CD14-positive monocyte (primary cell): Measurements from ENCODE around the gene DDC. TPM values are rescaled to one million over a fixed set of nuclear protein-coding genes. Genes with fewer than 3 reads are reported as not detected.
"Not testable (repeated sequence)": the region's sequence is repeated elsewhere in the genome, so short reads cannot be mapped to it uniquely, and the experiment has no call there.

Experiments
- DNase-seq, 3 donors: peaks; one replicate each; pipeline ENCODE4 v3.0.0-alpha.2; 2011 to 2022
- H2AFZ ChIP-seq: 2 replicates; pipeline ENCODE4 v1.6.0; 2012; ENCODE audit warnings: mild to moderate bottlenecking, low read depth, low read length, inconsistent platforms; ENCODE audit not compliant: insufficient read depth, poor library complexity, severe bottlenecking
- H3K27ac ChIP-seq, 2 donors: 1 replicate in 1 of 2; 2 replicates in 1 of 2; pipeline ENCODE4 v1.5.1; 2012 to 2013; ENCODE audit warnings: low read length in 2 of 2, control low read depth in 1 of 2, inconsistent platforms in 1 of 2, low read depth in 1 of 2, mild to moderate bottlenecking in 1 of 2
- H3K27me3 ChIP-seq, 2 donors: one replicate each; pipeline versions ENCODE4 v1.6.0 to v1.6.1; 2011 to 2013; ENCODE audit warnings: low read length in 2 of 2; ENCODE audit not compliant: control insufficient read depth in 2 of 2, insufficient read depth in 2 of 2
- H3K36me3 ChIP-seq, 2 donors: replicated peaks in 1 of 2; 1 replicate in 1 of 2; 2 replicates in 1 of 2; pipeline versions ENCODE4 v1.5.1 to v1.6.1; 2012 to 2013; ENCODE audit warnings: low read length in 2 of 2, control low read depth in 1 of 2, inconsistent platforms in 1 of 2, mild to moderate bottlenecking in 1 of 2; ENCODE audit not compliant: insufficient read depth in 2 of 2, control insufficient read depth in 1 of 2
- H3K4me1 ChIP-seq, 2 donors: 1 replicate in 1 of 2; 2 replicates in 1 of 2; pipeline versions ENCODE4 v1.5.1 to v1.6.1; 2012 to 2013; ENCODE audit warnings: low read length in 2 of 2, control low read depth in 1 of 2, inconsistent platforms in 1 of 2, mild to moderate bottlenecking in 1 of 2, moderate library complexity in 1 of 2; ENCODE audit not compliant: insufficient read depth in 2 of 2, control insufficient read depth in 1 of 2
- H3K4me2 ChIP-seq: replicated peaks from 2 replicates; pipeline ENCODE3; 2012; ENCODE audit warnings: low read length, moderate library complexity, mild to moderate bottlenecking; ENCODE audit not compliant: poor library complexity, severe bottlenecking; ENCODE audit errors: extremely low read depth
- H3K4me3 ChIP-seq, 3 experiments: fragments of 200-600 bp in 1 of 3; sonication (generic) in 1 of 3; replicated peaks in 1 of 3; 1 replicate in 2 of 3; 2 replicates in 1 of 3; pipeline ENCODE4 v1.5.1; 2011 to 2013; ENCODE audit warnings: low read length in 3 of 3, mild to moderate bottlenecking in 3 of 3, control low read depth in 2 of 3, low read depth in 2 of 3, inconsistent platforms in 1 of 3, moderate library complexity in 1 of 3
- H3K79me2 ChIP-seq: 2 replicates; pipeline ENCODE4 v1.6.0; 2012; ENCODE audit warnings: mild to moderate bottlenecking, control low read depth, inconsistent platforms, low read length, moderate library complexity; ENCODE audit not compliant: insufficient read depth
- H3K9ac ChIP-seq: 2 replicates; pipeline ENCODE4 v1.6.0; 2017; ENCODE audit warnings: low read length, mild to moderate bottlenecking; ENCODE audit not compliant: insufficient read depth, poor library complexity, severe bottlenecking
- H3K9me3 ChIP-seq, 2 donors: replicated peaks in 1 of 2; 1 replicate in 1 of 2; 2 replicates in 1 of 2; pipeline versions ENCODE4 v1.5.1 to v1.6.1; 2012 to 2013; ENCODE audit warnings: low read length in 2 of 2, control low read depth in 1 of 2; ENCODE audit not compliant: control insufficient read depth in 1 of 2, insufficient read depth in 1 of 2
- H4K20me1 ChIP-seq: 2 replicates; pipeline ENCODE4 v1.6.0; 2012; ENCODE audit warnings: mild to moderate bottlenecking, low read length, control low read depth, moderate library complexity; ENCODE audit not compliant: insufficient read depth
- H3K27ac Mint-ChIP-seq, 7 donors: one replicate each; pipeline ENCODE4 v1.8.0; 2020; ENCODE audit warnings: mild to moderate bottlenecking in 7 of 7, mixed read lengths in 7 of 7, moderate library complexity in 6 of 7, inconsistent platforms in 2 of 7
- H3K27me3 Mint-ChIP-seq, 3 donors: one replicate each; pipeline ENCODE4 v1.8.0; 2021 to 2022; ENCODE audit warnings: low read depth in 3 of 3, mild to moderate bottlenecking in 3 of 3, mixed read lengths in 3 of 3, moderate library complexity in 3 of 3, inconsistent platforms in 1 of 3
- H3K36me3 Mint-ChIP-seq, 2 donors: one replicate each; pipeline ENCODE4 v1.8.0; 2020; ENCODE audit warnings: mixed read lengths in 2 of 2, inconsistent platforms in 1 of 2, mild to moderate bottlenecking in 1 of 2
- H3K4me1 Mint-ChIP-seq: one replicate; pipeline ENCODE4 v1.8.0; 2020; ENCODE audit warnings: mild to moderate bottlenecking, mixed read lengths
- H3K4me3 Mint-ChIP-seq, 2 donors: one replicate each; pipeline ENCODE4 v1.8.0; 2020; ENCODE audit warnings: mild to moderate bottlenecking in 2 of 2, mixed read lengths in 2 of 2, moderate library complexity in 1 of 2
- H3K9me3 Mint-ChIP-seq, 7 donors: one replicate each; pipeline ENCODE4 v1.8.0; 2020 to 2022; ENCODE audit warnings: mixed read lengths in 7 of 7, mild to moderate bottlenecking in 6 of 7, moderate library complexity in 6 of 7, inconsistent platforms in 2 of 7
- WGBS: methylation state at CpG from one replicate; pipeline ENCODE4 v1.1.5; 2013; ENCODE audit warnings: missing lambda C conversion rate; ENCODE audit not compliant: insufficient coverage; 5-methylcytosine and 5-hydroxymethylcytosine counted together
- intact Hi-C, 2 donors: fragments of 100-400 bp; cut with micrococcal nuclease; formaldehyde crosslinking; loops; one replicate each; pipeline versions ENCODE4 v1.15.0 to v1.15.1; 2023
- polyA plus RNA-seq, 3 donors: library from polyadenylated mRNA; depleted of rRNA in 1 of 3; unstranded in 2 of 3; stranded (reverse) in 1 of 3; fragments of 300-500 nt in 2 of 3; fragments of >200 nt in 1 of 3; fragmentation: Illumina TruSeq in 2 of 3; gene quantifications; 1 replicate in 2 of 3; 2 replicates in 1 of 3; pipeline ENCODE4 v1.2.3, GENCODE V29; 2012 to 2021
- TF ChIP-seq, protein P1 (sequence below): fragments of 200-600 bp; IDR thresholded peaks from one replicate; pipeline ENCODE4 v1.8.0; 2022; ENCODE audit warnings: antibody characterized with exemption, mild to moderate bottlenecking

Gene DDC
- polyA plus RNA-seq, 3 donors, result not detected

GRCh38 chr7:50584386-50584785, 19.2 kb upstream of the DDC start:
- Histone ChIP-seq H3K9ac (no peak overlapping the region), H3K36me3 (no peaks in the 10 kb centered on the region), H3K27me3 (no peaks in the 10 kb centered on the region), H3K9me3 (peaks cover 24% of the 10 kb centered on the region in 2 donors), H2AFZ (no peak overlapping the region), H3K79me2 (no peaks in the 10 kb centered on the region), H3K4me3 (no peak overlapping the region), H3K4me1 (no peaks in the 10 kb centered on the region), H3K4me2 (no peak overlapping the region), H4K20me1 (no peaks in the 10 kb centered on the region), H3K27ac (no peak overlapping the region)
- Mint-ChIP-seq H3K9me3 (peaks cover 11 to 37% (median 20%) of the 10 kb centered on the region in 7 donors), H3K27ac (no peak overlapping the region), H3K4me1 (no peaks in the 10 kb centered on the region), H3K36me3 (no peaks in the 10 kb centered on the region), H3K4me3 (no peak overlapping the region), H3K27me3 (no peaks in the 10 kb centered on the region)
- DNase-seq, result no peak
- TF ChIP-seq, protein P1, sequence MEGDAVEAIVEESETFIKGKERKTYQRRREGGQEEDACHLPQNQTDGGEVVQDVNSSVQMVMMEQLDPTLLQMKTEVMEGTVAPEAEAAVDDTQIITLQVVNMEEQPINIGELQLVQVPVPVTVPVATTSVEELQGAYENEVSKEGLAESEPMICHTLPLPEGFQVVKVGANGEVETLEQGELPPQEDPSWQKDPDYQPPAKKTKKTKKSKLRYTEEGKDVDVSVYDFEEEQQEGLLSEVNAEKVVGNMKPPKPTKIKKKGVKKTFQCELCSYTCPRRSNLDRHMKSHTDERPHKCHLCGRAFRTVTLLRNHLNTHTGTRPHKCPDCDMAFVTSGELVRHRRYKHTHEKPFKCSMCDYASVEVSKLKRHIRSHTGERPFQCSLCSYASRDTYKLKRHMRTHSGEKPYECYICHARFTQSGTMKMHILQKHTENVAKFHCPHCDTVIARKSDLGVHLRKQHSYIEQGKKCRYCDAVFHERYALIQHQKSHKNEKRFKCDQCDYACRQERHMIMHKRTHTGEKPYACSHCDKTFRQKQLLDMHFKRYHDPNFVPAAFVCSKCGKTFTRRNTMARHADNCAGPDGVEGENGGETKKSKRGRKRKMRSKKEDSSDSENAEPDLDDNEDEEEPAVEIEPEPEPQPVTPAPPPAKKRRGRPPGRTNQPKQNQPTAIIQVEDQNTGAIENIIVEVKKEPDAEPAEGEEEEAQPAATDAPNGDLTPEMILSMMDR, result no peak
- WGBS, result 100% methylated on average over 2 of the region's 4 CpGs
- intact Hi-C loops, result no loop called here

DNA sequence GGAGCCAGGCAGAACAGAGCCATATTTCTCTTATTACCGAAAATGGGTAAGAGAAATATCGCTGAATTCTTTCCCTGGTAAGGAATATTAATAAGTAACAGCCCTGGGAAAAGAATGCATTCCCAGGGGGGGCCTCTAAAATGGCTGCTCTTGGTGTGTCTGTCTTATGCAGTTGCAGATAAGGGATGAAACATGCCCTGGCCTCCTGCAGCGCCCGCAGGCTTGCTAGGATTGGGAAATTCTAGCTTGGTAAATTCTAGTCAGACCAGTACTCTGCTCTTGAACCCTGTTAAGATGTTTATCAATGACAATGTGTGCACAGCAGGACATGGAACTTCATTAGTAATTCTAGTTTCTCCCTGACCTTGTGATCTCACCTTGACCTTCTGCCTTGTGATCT, 18.1 kb upstream of the DDC start:
- peaks cover 24% of the 10 kb centered on the region in 2 donors for H3K9me3 ChIP-seq
- peaks cover 11 to 30% (median 20%) of the 10 kb centered on the region in 7 donors for H3K9me3 Mint-ChIP-seq
- H3K36me3 ChIP-seq, H3K27ac ChIP-seq, H3K9ac ChIP-seq, H3K79me2 ChIP-seq, H3K4me2 ChIP-seq, H3K4me3 ChIP-seq, DNase-seq, intact Hi-C loops, H3K4me1 ChIP-seq, H3K4me3 Mint-ChIP-seq, H3K27ac Mint-ChIP-seq, H3K4me1 Mint-ChIP-seq, H3K27me3 ChIP-seq, H3K36me3 Mint-ChIP-seq, H2AFZ ChIP-seq, H4K20me1 ChIP-seq, H3K27me3 Mint-ChIP-seq: not testable (repeated sequence)
- WGBS, result 100% methylated on average over 2 of the region's 4 CpGs

DNA sequence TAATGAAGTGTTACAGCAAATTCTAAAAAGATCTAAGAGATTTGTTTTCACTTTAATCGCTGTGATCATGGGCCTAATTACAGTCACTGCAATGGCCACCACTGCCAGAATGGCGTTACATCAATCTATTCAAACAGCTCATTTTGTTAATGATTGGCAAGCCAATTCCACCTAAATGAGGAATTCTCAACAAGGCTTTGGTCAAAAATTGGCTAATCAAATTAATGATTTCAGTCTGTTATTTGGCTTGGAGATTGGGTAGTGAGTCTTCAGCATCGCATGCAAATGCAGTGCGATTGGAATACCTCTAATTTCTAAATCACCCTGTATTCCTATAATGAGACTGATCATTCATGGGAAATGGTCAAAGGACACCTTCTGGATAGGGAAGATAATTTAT, 17.1 kb upstream of the DDC start:
- H3K9me3 ChIP-seq, result peaks cover 24% of the 10 kb centered on the region in 2 donors
- H3K27ac ChIP-seq, H3K36me3 Mint-ChIP-seq, H3K36me3 ChIP-seq, H3K9ac ChIP-seq, H3K4me1 Mint-ChIP-seq, intact Hi-C loops, H3K27ac Mint-ChIP-seq, H4K20me1 ChIP-seq, H2AFZ ChIP-seq, H3K4me1 ChIP-seq, H3K27me3 Mint-ChIP-seq, H3K27me3 ChIP-seq, H3K4me3 ChIP-seq, H3K79me2 ChIP-seq, DNase-seq, H3K4me2 ChIP-seq, H3K4me3 Mint-ChIP-seq: not testable (repeated sequence)
- no CpG with 5 or more reads among the region's 4 CpGs for WGBS
- peaks cover 12 to 30% (median 23%) of the 10 kb centered on the region in 7 donors for H3K9me3 Mint-ChIP-seq

DNA sequence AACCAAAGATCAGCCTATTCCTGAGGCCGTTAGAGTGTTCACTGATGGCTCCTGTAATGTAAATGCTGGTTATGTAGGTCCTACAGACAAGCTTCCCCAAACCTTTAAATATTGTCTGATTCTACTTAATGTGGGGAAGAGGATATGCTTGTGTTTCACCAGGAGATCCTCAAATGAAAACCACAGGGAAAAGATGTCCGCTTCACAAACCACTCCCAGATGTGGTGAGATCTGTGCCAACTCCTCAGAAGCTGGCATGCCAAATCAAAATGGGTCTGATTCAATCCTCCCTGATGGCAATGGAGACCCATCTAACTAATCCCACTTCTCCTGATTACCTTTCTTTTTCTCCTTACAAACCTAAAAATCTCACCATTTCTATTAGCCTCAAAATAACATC, 15.5 kb upstream of the DDC start:
- H3K27ac Mint-ChIP-seq, H3K27me3 Mint-ChIP-seq, H3K4me3 ChIP-seq, H3K27ac ChIP-seq, DNase-seq, H3K79me2 ChIP-seq, H3K4me2 ChIP-seq, H3K27me3 ChIP-seq, H2AFZ ChIP-seq, H3K9ac ChIP-seq, H3K36me3 Mint-ChIP-seq, H3K4me1 ChIP-seq, H3K4me3 Mint-ChIP-seq, H3K4me1 Mint-ChIP-seq, intact Hi-C loops, H4K20me1 ChIP-seq, H3K36me3 ChIP-seq: not testable (repeated sequence)
- H3K9me3 Mint-ChIP-seq, result peaks cover 13 to 37% (median 24%) of the 10 kb centered on the region in 7 donors
- 80% methylated on average over 1 of the region's 2 CpGs for WGBS
- H3K9me3 ChIP-seq, result peaks cover 21 to 24% of the 10 kb centered on the region in 2 donors
